ENCODE measurements around the gene SLC2A1.

Gene SLC2A1

GRCh38 chr1:42960566-42961311 is 2.1 kb upstream of the SLC2A1 start:
- no peak overlapping the region for H3K4me3 ChIP-seq (ENCODE audit: low read depth, low read length)

GRCh38 chr1:42960122-42960390 is 1.4 kb upstream of the SLC2A1 start:
- H3K4me3 ChIP-seq (ENCODE audit: low read depth, low read length), result no peak overlapping the region

- peak overlapping the region; percentile 95 for H3K4me3 ChIP-seq (ENCODE audit: low read depth, low read length)
These were observed 684 bp downstream of the SLC2A1 start for GRCh38 chr1:42957880-42958487.

GRCh38 chr1:42957229-42957879 is 1.3 kb downstream of the SLC2A1 start:
- H3K4me3 ChIP-seq (ENCODE audit: low read depth, low read length), result peak overlapping the region; percentile 95

GRCh38 chr1:42956739-42957138 is 1.9 kb downstream of the SLC2A1 start:
- H3K4me3 ChIP-seq (ENCODE audit: low read depth, low read length), result peak overlapping the region; percentile 95

GRCh38 chr1:42955311-42956063 is 3.2 kb downstream of the SLC2A1 start:
- H3K4me3 ChIP-seq (ENCODE audit: low read depth, low read length), result peak overlapping the region; percentile 95

GRCh38 chr1:42953182-42954180 is 5.2 kb downstream of the SLC2A1 start:
- no peak overlapping the region for H3K4me3 ChIP-seq (ENCODE audit: low read depth, low read length)

GRCh38 chr1:42952303-42953001 is 6.2 kb downstream of the SLC2A1 start:
- H3K4me3 ChIP-seq (ENCODE audit: low read depth, low read length), result no peak overlapping the region

- H3K4me3 ChIP-seq (ENCODE audit: low read depth, low read length), result no peak overlapping the region
These were observed 7.1 kb downstream of the SLC2A1 start for GRCh38 chr1:42951588-42951987.

GRCh38 chr1:42950116-42950481 is 8.6 kb downstream of the SLC2A1 start:
- H3K4me3 ChIP-seq (ENCODE audit: low read depth, low read length), result no peak overlapping the region

GRCh38 chr1:42949312-42950115 is 9.2 kb downstream of the SLC2A1 start:
- H3K4me3 ChIP-seq (ENCODE audit: low read depth, low read length), result no peak overlapping the region

- no peak overlapping the region for H3K4me3 ChIP-seq (ENCODE audit: low read depth, low read length)
These were observed 10.5 kb downstream of the SLC2A1 start for GRCh38 chr1:42947965-42948732.

GRCh38 chr1:42947117-42947516 is 11.6 kb downstream of the SLC2A1 start:
- no peak overlapping the region for H3K4me3 ChIP-seq (ENCODE audit: low read depth, low read length)

GRCh38 chr1:42946120-42946898 is 12.4 kb downstream of the SLC2A1 start:
- H3K4me3 ChIP-seq (ENCODE audit: low read depth, low read length), result no peak overlapping the region

- no peak overlapping the region for H3K4me3 ChIP-seq (ENCODE audit: low read depth, low read length)
These were observed 13.5 kb downstream of the SLC2A1 start for GRCh38 chr1:42945164-42945563.

GRCh38 chr1:42944246-42944928 is 14.3 kb downstream of the SLC2A1 start:
- H3K4me3 ChIP-seq (ENCODE audit: low read depth, low read length), result no peak overlapping the region

- no peak overlapping the region for H3K4me3 ChIP-seq (ENCODE audit: low read depth, low read length)
These were observed 14.9 kb downstream of the SLC2A1 start for GRCh38 chr1:42943728-42944127.
